ELF-1 (cell line): ENCODE measurements around the gene IRF7.
A peak's percentile ranks its signal among the peaks of the same experiment; 100 is the strongest.

Source experiments
- DNase-seq: peaks from one replicate; pipeline ENCODE4 v3.0.0-alpha.2; 2016; ENCODE audit warnings: low read depth, low spot score

Gene IRF7

GRCh38 chr11:608791-609251, 6.9 kb downstream of the IRF7 start:
- DNase-seq = no peak

GRCh38 chr11:607971-608659, 7.6 kb downstream of the IRF7 start:
- DNase-seq = no peak

DNA sequence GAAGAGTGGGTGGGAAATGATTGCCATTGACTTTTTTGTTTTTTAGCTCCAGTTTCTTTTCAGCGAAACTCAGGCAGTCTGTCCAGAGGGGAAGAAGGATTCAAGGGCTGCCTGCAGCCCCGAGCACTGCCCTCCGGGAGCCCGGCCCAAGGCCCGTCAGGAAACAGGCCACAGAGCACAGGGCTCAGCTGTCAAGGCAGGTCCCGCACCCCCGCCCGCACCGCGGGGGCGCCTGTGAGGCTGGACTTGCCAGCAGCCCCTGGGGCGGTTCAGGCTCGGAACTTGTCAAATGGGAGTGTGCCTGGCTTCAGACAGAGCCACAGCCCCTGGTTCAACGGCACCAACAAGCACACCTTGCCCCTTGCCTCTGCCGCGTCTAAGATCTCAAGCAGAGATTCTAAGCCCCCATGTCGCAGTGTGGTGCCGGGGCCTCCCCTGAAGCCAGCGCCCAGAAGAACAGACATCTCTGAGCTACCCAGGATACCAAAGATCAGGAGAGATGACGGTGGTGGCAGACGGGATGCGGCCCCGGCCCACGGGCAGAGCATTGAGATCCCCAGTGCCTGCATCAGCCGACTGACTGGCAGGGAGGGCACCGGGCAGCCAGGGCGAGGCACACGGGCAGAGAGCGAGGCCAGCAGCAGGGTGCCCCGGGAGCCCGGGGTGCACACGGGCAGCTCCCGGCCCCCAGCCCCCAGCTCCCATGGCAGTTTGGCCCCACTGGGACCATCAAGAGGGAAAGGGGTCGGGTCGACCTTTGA, 8.6 kb downstream of the IRF7 start:
- peak; percentile 36 for DNase-seq

DNA sequence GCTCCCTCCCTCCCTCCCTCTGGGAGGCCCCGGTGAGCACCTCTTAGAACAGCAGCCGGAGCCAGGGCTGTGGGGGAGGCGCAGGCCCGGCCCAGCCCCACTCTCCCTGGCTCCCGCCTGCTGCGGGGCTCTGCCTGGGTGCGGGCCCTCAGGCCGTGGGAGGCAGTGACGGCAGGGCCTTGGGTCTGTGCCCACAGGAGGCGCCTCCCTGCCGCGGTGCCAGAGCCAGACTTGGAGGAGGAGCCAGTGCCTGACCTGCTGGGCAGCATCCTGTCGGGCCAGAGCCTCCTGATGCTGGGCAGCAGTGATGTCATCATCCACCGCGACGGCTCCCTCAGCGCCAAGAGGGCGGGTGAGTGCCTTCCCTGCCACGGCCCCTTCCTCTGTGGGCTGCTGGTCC, 9.5 kb downstream of the IRF7 start:
- DNase-seq = no peak

- no peak for DNase-seq
Observed at GRCh38 chr11:605286-606129, 10.2 kb downstream of the IRF7 start.

- no peak for DNase-seq
Observed at GRCh38 chr11:603154-603553, 12.6 kb downstream of the IRF7 start.

DNA sequence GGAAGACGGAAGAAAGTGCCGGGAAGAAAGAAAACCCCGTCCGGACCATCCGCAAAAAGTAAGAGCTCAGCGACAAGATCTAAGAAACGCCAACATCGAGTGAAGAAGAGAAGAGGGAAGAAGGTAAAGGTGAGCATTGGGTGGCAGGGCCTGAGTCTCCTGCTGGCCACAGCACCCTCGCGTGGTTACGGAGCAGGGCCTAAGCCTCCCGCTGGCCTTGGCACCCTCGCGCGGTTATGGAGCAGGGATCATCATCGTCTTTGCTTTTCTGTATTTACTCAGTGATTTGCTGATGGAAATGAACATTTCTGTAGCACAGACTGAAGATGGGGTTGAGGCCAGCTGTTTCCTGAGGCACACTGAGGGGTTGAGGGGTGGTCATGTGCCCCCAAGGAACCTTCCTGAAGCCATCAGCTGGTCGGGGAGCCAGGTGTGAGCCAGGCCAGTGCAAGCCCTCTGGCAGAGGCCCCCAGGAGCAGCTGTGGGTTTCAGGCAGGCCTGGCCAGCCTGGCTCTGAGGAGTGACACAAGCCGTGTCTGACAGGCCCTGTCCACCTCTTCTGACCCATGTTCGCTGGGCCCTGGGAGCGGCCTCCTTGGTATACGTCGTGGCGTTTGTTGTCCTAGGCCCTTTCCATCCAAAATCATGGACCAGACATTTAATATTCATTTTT, 14.0 kb downstream of the IRF7 start:
- no peak for DNase-seq

GRCh38 chr11:598005-598680, 17.6 kb downstream of the IRF7 start:
- DNase-seq = no peak

DNA sequence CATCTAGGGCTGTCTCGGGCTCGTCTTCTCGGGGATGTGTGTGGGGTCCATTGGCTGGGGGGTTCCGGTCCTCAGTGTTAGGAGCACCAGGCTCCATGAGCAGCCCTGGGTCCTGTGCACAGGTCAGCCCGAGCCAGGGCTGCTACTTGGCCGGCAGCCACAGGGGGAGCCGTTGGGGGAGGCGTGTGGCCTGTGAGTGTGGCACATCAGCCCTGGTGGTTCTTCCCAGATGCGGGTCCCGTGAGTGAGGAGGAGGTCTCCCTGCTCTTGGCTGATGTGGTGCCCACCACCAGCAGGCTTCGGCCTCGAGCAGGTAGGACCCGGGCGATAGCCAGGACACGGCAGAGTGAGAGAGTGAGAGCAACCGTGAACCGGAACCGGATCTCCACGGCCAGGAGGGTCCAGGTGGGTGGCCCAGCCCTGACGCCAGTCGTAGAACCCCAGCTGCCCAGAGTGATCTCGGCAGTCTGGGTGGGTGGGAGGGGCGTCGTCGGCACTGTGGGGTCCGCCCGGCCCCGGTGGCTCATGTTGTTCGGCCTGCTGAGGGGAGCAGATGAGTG, 18.5 kb downstream of the IRF7 start:
- DNase-seq = peak; percentile 35

DNA sequence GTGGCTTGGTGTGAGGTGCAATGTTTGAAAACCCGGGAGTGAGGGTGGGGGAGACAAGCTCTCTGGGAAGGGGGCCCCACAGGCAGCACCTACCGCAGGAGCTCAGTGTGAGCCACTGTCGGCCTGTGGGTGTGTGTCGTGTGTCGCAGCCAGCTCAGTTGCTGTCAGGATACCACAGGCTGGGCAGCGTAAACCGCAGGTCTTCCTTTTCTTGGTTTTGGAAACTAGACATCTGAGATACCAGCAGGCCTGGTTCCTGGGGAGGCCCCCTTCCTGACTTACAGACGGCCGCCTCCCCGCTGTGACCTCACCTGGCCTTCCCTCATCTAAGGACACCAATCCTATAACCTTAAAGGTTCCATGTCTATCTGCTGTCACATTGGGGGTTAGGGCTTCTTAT, 19.4 kb downstream of the IRF7 start:
- DNase-seq = no peak

DNA sequence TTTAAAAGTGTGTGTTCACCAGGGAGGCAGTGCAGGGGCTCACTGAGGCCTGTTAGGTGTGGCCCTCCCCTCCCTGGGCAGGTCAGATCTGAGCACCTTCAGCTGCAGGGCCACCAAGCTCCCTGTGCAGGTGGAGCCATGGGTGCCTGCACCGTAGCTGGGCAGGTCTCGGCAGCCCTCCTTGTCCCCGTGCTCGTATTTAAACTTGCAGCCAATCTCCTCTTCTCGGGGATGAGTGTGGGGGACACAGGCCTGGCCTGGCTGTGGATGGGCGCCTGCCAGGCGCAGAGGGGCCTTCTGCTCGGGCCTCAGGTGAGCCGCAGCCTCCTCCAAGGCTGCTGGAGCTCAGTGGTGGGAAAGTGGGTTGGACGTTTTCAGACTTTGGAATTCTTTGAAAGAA, 20.4 kb downstream of the IRF7 start:
- no peak for DNase-seq

DNA sequence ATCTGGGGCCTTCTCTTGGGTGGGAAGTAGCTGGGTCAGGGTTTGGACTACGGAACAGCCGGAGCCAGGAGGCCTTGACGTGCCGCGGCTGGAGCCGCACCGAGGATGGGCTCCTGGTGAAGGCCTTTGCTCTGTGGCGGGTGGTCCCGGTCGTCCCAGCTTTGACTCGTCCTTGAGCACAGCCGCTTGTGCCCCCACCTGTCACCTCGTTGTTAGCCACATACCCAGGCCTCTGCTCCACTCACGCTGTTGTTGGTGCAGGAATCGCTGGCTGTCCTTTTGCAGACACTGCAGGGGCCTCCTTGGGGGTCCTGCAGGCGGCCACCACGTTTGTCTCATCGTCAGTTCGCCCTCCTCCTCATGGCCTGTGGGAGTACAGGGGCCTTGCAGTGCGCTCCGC, 22.4 kb downstream of the IRF7 start:
- no peak for DNase-seq

GRCh38 chr11:592918-593317, 22.8 kb downstream of the IRF7 start:
- no peak for DNase-seq

GRCh38 chr11:592501-592900, 23.2 kb downstream of the IRF7 start:
- no peak for DNase-seq

- no peak for DNase-seq
Observed at GRCh38 chr11:590997-591396, 24.8 kb downstream of the IRF7 start.

DNA sequence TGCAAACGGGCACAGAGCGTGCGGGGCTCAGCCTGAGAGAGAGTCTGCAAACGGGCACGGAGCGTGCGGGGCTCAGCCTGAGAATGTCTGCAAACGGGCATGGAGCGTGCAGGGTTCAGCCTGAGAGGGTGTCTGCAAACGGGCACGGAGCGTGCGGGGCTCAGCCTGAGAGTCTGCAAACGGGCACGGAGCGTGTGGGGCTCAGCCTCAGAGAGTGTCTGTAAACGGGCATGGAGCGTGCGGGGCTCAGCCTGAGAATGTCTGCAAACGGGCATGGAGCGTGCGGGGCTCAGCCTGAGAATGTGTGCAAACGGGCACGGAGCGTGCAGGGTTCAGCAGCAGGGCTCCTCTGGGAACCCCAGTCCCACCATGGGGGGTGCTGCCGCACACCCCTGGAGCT, 26.0 kb downstream of the IRF7 start:
- DNase-seq = no peak

DNA sequence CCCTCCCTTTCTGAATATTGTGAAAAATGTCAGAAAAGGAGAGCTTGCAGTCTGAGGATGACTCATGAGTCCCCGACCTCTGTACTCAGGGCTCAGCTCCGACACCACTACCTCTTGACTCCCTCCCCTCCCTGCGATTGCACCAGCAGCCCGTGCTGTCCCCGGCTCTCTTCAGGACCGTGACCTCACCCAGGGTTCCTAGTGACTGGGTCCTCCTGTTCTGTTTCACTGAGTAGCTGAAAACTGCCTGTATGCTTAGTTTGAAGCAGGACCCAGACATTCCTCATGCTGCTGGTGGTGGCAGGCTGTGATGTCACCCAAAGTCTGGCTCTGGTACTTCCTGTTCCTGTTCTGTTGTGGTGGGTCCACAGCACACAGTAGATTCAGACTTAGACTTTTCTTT, 27.8 kb downstream of the IRF7 start:
- no peak for DNase-seq

DNA sequence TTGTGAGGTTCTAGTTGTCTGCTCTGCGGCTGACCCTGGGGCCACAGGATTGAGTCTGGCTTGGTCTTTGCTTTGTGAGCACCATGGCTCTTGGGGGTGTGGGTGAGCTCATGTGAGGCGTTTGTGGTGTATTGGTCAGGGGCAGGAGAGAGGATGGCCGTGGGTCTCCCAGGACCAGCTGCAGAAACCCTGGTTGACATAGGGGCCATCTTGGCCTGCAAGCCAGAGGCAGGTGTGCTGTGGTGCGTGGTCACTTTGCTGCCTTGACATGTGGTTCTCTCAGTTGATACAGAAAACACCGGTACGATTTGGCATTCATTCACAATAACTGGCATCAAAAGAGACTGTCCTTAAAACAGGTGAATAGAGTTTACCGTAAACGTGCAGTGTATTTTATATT, 28.2 kb downstream of the IRF7 start:
- DNase-seq = no peak

DNA sequence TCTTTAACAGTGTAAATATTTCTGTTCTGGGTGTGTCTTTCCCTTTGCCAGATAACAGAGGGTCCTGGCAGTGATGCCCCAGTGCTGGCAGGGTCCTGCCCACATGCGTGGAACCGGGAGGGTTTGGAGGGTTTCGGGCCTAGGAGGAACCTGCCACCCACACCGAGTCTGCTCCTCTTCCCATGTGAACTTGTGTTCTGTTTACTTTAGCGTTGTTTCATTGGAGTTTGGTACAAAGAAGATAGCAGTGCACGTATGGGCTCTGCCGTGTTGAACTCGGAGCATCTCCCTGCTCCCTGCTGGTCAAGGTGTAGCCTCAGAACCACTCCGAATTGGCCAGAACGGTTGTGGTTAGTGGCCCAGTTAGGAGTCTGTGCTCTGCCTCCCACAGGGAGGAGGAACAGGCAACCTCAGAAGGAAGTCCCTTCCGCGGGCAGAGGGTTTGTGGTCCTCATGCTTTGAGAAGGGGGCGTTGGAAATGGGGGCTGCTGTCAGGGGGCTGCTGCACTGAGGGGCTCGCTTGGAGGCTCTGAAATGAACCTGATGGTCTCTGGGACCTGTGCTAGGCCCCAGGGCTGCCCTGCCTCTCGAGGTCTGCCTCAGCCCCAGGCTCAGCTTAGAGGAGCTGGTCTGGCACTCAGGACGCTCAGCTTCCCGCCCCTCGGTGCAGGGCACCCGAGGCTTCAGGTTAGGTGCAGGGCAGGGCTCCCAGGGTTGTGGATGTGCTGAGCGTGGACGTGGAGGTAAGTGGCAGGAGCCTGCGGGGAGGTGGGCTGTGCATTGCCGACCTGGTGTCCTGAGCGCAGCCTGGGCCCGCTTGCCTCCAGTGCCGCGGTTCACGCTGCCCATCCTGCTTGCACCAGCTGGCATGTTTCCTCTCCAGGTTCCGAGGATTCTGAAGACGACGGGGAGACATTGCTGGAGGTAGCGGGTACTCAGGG, 29.1 kb downstream of the IRF7 start:
- DNase-seq = no peak

DNA sequence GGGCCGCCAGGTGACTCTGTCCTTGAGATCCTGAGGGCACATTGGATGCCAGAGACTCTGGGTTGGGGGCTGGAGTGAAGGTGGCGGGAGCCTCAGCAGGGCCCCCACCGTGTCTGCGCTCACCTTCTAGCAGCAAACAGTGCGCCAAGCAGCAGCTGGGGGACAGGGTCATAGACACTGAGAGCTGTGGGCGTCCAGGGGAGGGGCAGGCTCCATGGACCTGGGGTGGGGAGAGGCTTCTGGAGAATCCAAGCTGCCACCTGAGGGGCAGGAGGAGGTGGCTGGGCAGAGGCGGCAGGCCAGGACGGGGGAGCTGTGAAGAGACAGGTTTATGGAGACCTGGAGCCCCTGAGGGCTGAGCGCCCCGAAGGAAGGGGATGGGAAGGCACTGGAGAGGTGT, 31.5 kb downstream of the IRF7 start:
- DNase-seq = no peak
